K562 treated with DMSO at 1 percent for 24 hours (cell line): ENCODE data around the gene SLC36A1. TPM values are rescaled to one million over a fixed set of nuclear protein-coding genes. Genes with fewer than 3 reads are reported as not detected.

ENCODE experiments used
- total RNA-seq: library from RNA; unstranded; fragments of 300-600 nt; gene quantifications from 2 replicates; pipeline ENCODE4 v1.2.3, GENCODE V29; 2022; ENCODE audit warnings: low read depth; ENCODE audit not compliant: insufficient read depth

Gene SLC36A1
- total RNA-seq = 3.9 and 4.8 TPM in 2 replicates

GRCh38 chr5:151447174-151448037 is at the start of gene SLC36A1:
Gene SLC36A1, plus strand, starts transcription at chr5:151447603. Its CDS starts 11,190 bp downstream, at chr5:151458793.

Other genes starting within 250 kb of the SLC36A1 start
- gene CCDC69, start 223.5 kb upstream of the SLC36A1 start, total RNA-seq = 16.7 and 19.9 TPM in 2 replicates
- 46.2 and 47.9 TPM in 2 replicates for gene GM2A, start 194.4 kb upstream of the SLC36A1 start, total RNA-seq
- not detected in 2 replicates for gene SLC36A3, start 143.8 kb upstream of the SLC36A1 start, total RNA-seq
- not detected in 2 replicates for gene SLC36A2, start 100.0 kb upstream of the SLC36A1 start, total RNA-seq
- gene FAT2, start 143.7 kb downstream of the SLC36A1 start, total RNA-seq = 0.06 and 0.07 TPM in 2 replicates
- 16.0 and 16.8 TPM in 2 replicates for gene SPARC, start 239.3 kb downstream of the SLC36A1 start, total RNA-seq